PC-9 (cell line): ENCODE results near the gene MAN2A2.

Experiments
- EZH2 ChIP-seq: fragments of 200-600 bp; sonication (generic); IDR thresholded peaks from 2 replicates; pipeline ENCODE4 v1.8.0; 2017; ENCODE audit warnings: antibody characterized with exemption, low read depth
- TF ChIP-seq, protein P1 (sequence below): fragments of 200-600 bp; sonication (generic); conservative IDR thresholded peaks from 2 replicates; pipeline ENCODE4 v1.6.1; 2017; ENCODE audit warnings: mixed run types, antibody characterized with exemption, mild to moderate bottlenecking, moderate library complexity

DNA sequence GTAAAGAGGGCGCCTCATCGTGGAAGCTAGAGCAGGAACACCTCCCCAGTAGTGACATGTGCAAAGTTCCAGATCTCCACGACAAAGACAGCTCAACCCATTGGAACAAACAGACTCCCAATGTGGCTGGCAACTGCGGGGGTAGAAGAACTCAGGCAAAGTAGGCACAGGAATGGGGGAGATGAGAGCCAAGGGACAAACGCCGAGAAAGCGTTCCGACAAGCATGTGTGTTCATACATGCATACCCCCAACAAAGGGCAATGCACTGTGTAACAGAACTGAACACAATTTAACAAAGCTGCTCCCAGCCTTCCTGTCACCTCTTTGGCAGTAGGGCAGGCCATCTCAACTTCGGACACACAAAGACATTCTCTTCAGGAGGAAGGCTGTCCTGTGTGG is 63.2 kb downstream of the MAN2A2 start:
- TF ChIP-seq, protein P1, sequence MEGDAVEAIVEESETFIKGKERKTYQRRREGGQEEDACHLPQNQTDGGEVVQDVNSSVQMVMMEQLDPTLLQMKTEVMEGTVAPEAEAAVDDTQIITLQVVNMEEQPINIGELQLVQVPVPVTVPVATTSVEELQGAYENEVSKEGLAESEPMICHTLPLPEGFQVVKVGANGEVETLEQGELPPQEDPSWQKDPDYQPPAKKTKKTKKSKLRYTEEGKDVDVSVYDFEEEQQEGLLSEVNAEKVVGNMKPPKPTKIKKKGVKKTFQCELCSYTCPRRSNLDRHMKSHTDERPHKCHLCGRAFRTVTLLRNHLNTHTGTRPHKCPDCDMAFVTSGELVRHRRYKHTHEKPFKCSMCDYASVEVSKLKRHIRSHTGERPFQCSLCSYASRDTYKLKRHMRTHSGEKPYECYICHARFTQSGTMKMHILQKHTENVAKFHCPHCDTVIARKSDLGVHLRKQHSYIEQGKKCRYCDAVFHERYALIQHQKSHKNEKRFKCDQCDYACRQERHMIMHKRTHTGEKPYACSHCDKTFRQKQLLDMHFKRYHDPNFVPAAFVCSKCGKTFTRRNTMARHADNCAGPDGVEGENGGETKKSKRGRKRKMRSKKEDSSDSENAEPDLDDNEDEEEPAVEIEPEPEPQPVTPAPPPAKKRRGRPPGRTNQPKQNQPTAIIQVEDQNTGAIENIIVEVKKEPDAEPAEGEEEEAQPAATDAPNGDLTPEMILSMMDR = no peak
- TF ChIP-seq EZH2 = no peak
